SK-N-MC (cell line): ENCODE results near the gene KLK1.

Experiments used
- EZH2 ChIP-seq: fragments of 200-600 bp; sonication (generic); IDR thresholded peaks from one replicate; pipeline ENCODE4 v1.6.1; 2017; ENCODE audit warnings: antibody characterized with exemption
- POLR2AphosphoS5 ChIP-seq: IDR thresholded peaks from 2 replicates; pipeline ENCODE4 v1.6.1; 2012; ENCODE audit warnings: mild to moderate bottlenecking, low read depth, low read length, borderline replicate concordance

- TF ChIP-seq EZH2 (no peak), POLR2AphosphoS5 (no peak; the same call in 1 of the 2 replicates)
Measured at GRCh38 chr19:50801107-50801506, 22.5 kb downstream of the KLK1 start.
